Measurements from ENCODE around the gene CDH5.

GRCh38 chr16:66364117-66364958 is 2.2 kb upstream of the CDH5 start:
- TF ChIP-seq, protein P1, sequence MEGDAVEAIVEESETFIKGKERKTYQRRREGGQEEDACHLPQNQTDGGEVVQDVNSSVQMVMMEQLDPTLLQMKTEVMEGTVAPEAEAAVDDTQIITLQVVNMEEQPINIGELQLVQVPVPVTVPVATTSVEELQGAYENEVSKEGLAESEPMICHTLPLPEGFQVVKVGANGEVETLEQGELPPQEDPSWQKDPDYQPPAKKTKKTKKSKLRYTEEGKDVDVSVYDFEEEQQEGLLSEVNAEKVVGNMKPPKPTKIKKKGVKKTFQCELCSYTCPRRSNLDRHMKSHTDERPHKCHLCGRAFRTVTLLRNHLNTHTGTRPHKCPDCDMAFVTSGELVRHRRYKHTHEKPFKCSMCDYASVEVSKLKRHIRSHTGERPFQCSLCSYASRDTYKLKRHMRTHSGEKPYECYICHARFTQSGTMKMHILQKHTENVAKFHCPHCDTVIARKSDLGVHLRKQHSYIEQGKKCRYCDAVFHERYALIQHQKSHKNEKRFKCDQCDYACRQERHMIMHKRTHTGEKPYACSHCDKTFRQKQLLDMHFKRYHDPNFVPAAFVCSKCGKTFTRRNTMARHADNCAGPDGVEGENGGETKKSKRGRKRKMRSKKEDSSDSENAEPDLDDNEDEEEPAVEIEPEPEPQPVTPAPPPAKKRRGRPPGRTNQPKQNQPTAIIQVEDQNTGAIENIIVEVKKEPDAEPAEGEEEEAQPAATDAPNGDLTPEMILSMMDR (IDR thresholded peaks at IDR 0.05 in 8 of 11, conservative IDR thresholded peaks at IDR 0.05 in 3 of 11), result no peak
- TF ChIP-seq POLR2A (IDR thresholded peaks at IDR 0.05) (no peak), POLR2AphosphoS5 (IDR thresholded peaks at IDR 0.05) (peak in 2 of 3 donors; percentile 41 to 56)
